CD14-positive monocyte (primary cell): ENCODE measurements around the gene ZBTB7C. TPM values are rescaled to one million over a fixed set of nuclear protein-coding genes. Genes with fewer than 3 reads are reported as not detected.

ENCODE experiments used
- DNase-seq, 3 donors: peaks; one replicate each; pipeline ENCODE4 v3.0.0-alpha.2; 2011 to 2022
- H2AFZ ChIP-seq: 2 replicates; pipeline ENCODE4 v1.6.0; 2012; ENCODE audit warnings: mild to moderate bottlenecking, low read depth, low read length, inconsistent platforms; ENCODE audit not compliant: insufficient read depth, poor library complexity, severe bottlenecking
- H3K27ac ChIP-seq, 2 donors: 1 replicate in 1 of 2; 2 replicates in 1 of 2; pipeline ENCODE4 v1.5.1; 2012 to 2013; ENCODE audit warnings: low read length in 2 of 2, control low read depth in 1 of 2, inconsistent platforms in 1 of 2, low read depth in 1 of 2, mild to moderate bottlenecking in 1 of 2
- H3K27me3 ChIP-seq, 2 donors: one replicate each; pipeline versions ENCODE4 v1.6.0 to v1.6.1; 2011 to 2013; ENCODE audit warnings: low read length in 2 of 2; ENCODE audit not compliant: control insufficient read depth in 2 of 2, insufficient read depth in 2 of 2
- H3K36me3 ChIP-seq, 2 donors: replicated peaks in 1 of 2; 1 replicate in 1 of 2; 2 replicates in 1 of 2; pipeline versions ENCODE4 v1.5.1 to v1.6.1; 2012 to 2013; ENCODE audit warnings: low read length in 2 of 2, control low read depth in 1 of 2, inconsistent platforms in 1 of 2, mild to moderate bottlenecking in 1 of 2; ENCODE audit not compliant: insufficient read depth in 2 of 2, control insufficient read depth in 1 of 2
- H3K4me1 ChIP-seq, 2 donors: 1 replicate in 1 of 2; 2 replicates in 1 of 2; pipeline versions ENCODE4 v1.5.1 to v1.6.1; 2012 to 2013; ENCODE audit warnings: low read length in 2 of 2, control low read depth in 1 of 2, inconsistent platforms in 1 of 2, mild to moderate bottlenecking in 1 of 2, moderate library complexity in 1 of 2; ENCODE audit not compliant: insufficient read depth in 2 of 2, control insufficient read depth in 1 of 2
- H3K4me2 ChIP-seq: replicated peaks from 2 replicates; pipeline ENCODE3; 2012; ENCODE audit warnings: low read length, moderate library complexity, mild to moderate bottlenecking; ENCODE audit not compliant: poor library complexity, severe bottlenecking; ENCODE audit errors: extremely low read depth
- H3K4me3 ChIP-seq, 3 experiments: fragments of 200-600 bp in 1 of 3; sonication (generic) in 1 of 3; replicated peaks in 1 of 3; 1 replicate in 2 of 3; 2 replicates in 1 of 3; pipeline ENCODE4 v1.5.1; 2011 to 2013; ENCODE audit warnings: low read length in 3 of 3, mild to moderate bottlenecking in 3 of 3, control low read depth in 2 of 3, low read depth in 2 of 3, inconsistent platforms in 1 of 3, moderate library complexity in 1 of 3
- H3K79me2 ChIP-seq: 2 replicates; pipeline ENCODE4 v1.6.0; 2012; ENCODE audit warnings: mild to moderate bottlenecking, control low read depth, inconsistent platforms, low read length, moderate library complexity; ENCODE audit not compliant: insufficient read depth
- H3K9ac ChIP-seq: 2 replicates; pipeline ENCODE4 v1.6.0; 2017; ENCODE audit warnings: low read length, mild to moderate bottlenecking; ENCODE audit not compliant: insufficient read depth, poor library complexity, severe bottlenecking
- H3K9me3 ChIP-seq, 2 donors: replicated peaks in 1 of 2; 1 replicate in 1 of 2; 2 replicates in 1 of 2; pipeline versions ENCODE4 v1.5.1 to v1.6.1; 2012 to 2013; ENCODE audit warnings: low read length in 2 of 2, control low read depth in 1 of 2; ENCODE audit not compliant: control insufficient read depth in 1 of 2, insufficient read depth in 1 of 2
- H4K20me1 ChIP-seq: 2 replicates; pipeline ENCODE4 v1.6.0; 2012; ENCODE audit warnings: mild to moderate bottlenecking, low read length, control low read depth, moderate library complexity; ENCODE audit not compliant: insufficient read depth
- H3K27ac Mint-ChIP-seq, 7 donors: one replicate each; pipeline ENCODE4 v1.8.0; 2020; ENCODE audit warnings: mild to moderate bottlenecking in 7 of 7, mixed read lengths in 7 of 7, moderate library complexity in 6 of 7, inconsistent platforms in 2 of 7
- H3K27me3 Mint-ChIP-seq, 3 donors: one replicate each; pipeline ENCODE4 v1.8.0; 2021 to 2022; ENCODE audit warnings: low read depth in 3 of 3, mild to moderate bottlenecking in 3 of 3, mixed read lengths in 3 of 3, moderate library complexity in 3 of 3, inconsistent platforms in 1 of 3
- H3K36me3 Mint-ChIP-seq, 2 donors: one replicate each; pipeline ENCODE4 v1.8.0; 2020; ENCODE audit warnings: mixed read lengths in 2 of 2, inconsistent platforms in 1 of 2, mild to moderate bottlenecking in 1 of 2
- H3K4me1 Mint-ChIP-seq: one replicate; pipeline ENCODE4 v1.8.0; 2020; ENCODE audit warnings: mild to moderate bottlenecking, mixed read lengths
- H3K4me3 Mint-ChIP-seq, 2 donors: one replicate each; pipeline ENCODE4 v1.8.0; 2020; ENCODE audit warnings: mild to moderate bottlenecking in 2 of 2, mixed read lengths in 2 of 2, moderate library complexity in 1 of 2
- H3K9me3 Mint-ChIP-seq, 7 donors: one replicate each; pipeline ENCODE4 v1.8.0; 2020 to 2022; ENCODE audit warnings: mixed read lengths in 7 of 7, mild to moderate bottlenecking in 6 of 7, moderate library complexity in 6 of 7, inconsistent platforms in 2 of 7
- CTCF ChIP-seq: fragments of 200-600 bp; IDR thresholded peaks from one replicate; pipeline ENCODE4 v1.8.0; 2022; ENCODE audit warnings: antibody characterized with exemption, mild to moderate bottlenecking
- WGBS: methylation state at CpG from one replicate; pipeline ENCODE4 v1.1.5; 2013; ENCODE audit warnings: missing lambda C conversion rate; ENCODE audit not compliant: insufficient coverage; 5-methylcytosine and 5-hydroxymethylcytosine counted together
- intact Hi-C, 2 donors: fragments of 100-400 bp; cut with micrococcal nuclease; formaldehyde crosslinking; loops; one replicate each; pipeline versions ENCODE4 v1.15.0 to v1.15.1; 2023
- polyA plus RNA-seq, 3 donors: library from polyadenylated mRNA; depleted of rRNA in 1 of 3; unstranded in 2 of 3; stranded (reverse) in 1 of 3; fragments of 300-500 nt in 2 of 3; fragments of >200 nt in 1 of 3; fragmentation: Illumina TruSeq in 2 of 3; gene quantifications; 1 replicate in 2 of 3; 2 replicates in 1 of 3; pipeline ENCODE4 v1.2.3, GENCODE V29; 2012 to 2021

The ZBTB7C gene
- polyA plus RNA-seq, 3 donors = 0.03 to 0.09 TPM; not detected in 1

DNA sequence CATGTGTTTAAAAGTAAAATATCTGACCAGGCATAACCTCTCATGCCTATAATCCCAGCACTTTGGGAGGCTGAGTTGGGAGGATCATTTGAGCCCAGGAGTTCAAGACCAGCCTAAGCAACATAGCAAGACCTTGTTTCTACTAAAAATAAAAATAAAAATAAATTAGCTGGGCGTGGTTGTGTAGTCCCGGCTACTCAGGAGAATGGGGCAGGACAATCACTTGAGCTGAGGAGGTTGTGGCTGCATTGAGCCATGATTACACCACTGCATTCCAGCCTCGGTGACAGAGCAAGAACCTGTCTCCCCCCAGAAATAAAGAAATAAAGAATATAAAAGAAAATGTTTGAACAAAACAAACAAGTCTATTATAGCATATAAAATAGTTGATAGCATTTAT lies 158.3 kb downstream of the ZBTB7C start:
- H4K20me1 ChIP-seq = no peaks in the 10 kb centered on the region
- no CpG with 5 or more reads among the region's 3 CpGs for WGBS
- H3K27me3 ChIP-seq = peaks cover 0 to 6% of the 10 kb centered on the region in 2 donors
- no peaks in the 10 kb centered on the region for H3K36me3 ChIP-seq
- DNase-seq = no peak
- Mint-ChIP-seq H3K4me3 (no peak overlapping the region), H3K27ac (no peak overlapping the region), H3K27me3 (peaks cover 4 to 14% (median 13%) of the 10 kb centered on the region in 3 donors), H3K9me3 (peaks cover 0 to 8% (median 1%) of the 10 kb centered on the region in 7 donors), H3K36me3 (no peaks in the 10 kb centered on the region), H3K4me1 (no peaks in the 10 kb centered on the region)
- no peak overlapping the region for H3K4me2 ChIP-seq
- H3K27ac ChIP-seq = no peak overlapping the region
- no peaks in the 10 kb centered on the region for H3K9me3 ChIP-seq
- H3K9ac ChIP-seq = no peak overlapping the region
- intact Hi-C loops = no loop called here
- H2AFZ ChIP-seq = no peak overlapping the region
- no peaks in the 10 kb centered on the region for H3K4me1 ChIP-seq
- no peak overlapping the region for H3K4me3 ChIP-seq
- H3K79me2 ChIP-seq = no peaks in the 10 kb centered on the region
- no peak for TF ChIP-seq CTCF

DNA sequence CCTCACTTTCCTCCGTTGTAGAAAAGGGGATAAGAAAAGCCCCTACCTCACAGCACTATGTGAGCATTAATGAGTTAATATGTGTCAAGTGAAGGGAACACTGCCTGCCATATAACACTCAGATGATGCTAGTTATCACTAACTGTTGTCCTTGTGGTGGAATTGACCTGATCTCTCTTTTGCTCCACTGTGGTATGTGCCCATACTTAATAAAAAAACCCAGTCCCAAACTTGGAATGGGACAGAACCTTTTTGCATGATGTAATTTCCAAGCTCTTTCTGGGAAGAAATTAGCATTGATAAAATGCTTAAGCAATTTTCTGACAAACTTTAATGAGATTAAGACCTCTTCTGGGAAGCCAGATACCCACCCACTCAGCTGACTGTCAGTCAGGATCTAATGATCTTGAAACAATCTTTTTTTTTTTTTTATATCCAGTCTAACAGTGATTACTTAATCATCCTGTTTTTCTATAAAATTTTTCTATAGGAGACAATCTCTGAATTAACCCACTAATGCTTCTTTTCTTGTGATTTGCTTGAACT lies 158.7 kb downstream of the ZBTB7C start:
- no peaks in the 10 kb centered on the region for H4K20me1 ChIP-seq
- Mint-ChIP-seq H3K4me1 (no peaks in the 10 kb centered on the region), H3K27ac (no peak overlapping the region), H3K27me3 (peaks cover 4 to 13% (median 12%) of the 10 kb centered on the region in 3 donors), H3K4me3 (no peak overlapping the region), H3K9me3 (peaks cover 0 to 8% (median 1%) of the 10 kb centered on the region in 7 donors), H3K36me3 (no peaks in the 10 kb centered on the region)
- no peak overlapping the region for H2AFZ ChIP-seq
- no peak for TF ChIP-seq CTCF
- H3K79me2 ChIP-seq = no peaks in the 10 kb centered on the region
- no peak overlapping the region for H3K9ac ChIP-seq
- intact Hi-C loops = no loop called here
- no peaks in the 10 kb centered on the region for H3K9me3 ChIP-seq
- H3K36me3 ChIP-seq = no peaks in the 10 kb centered on the region
- H3K4me1 ChIP-seq = no peaks in the 10 kb centered on the region
- H3K27me3 ChIP-seq = peaks cover 0 to 6% of the 10 kb centered on the region in 2 donors
- DNase-seq = no peak
- no CpG with 5 or more reads among the region's 1 CpG for WGBS
- no peak overlapping the region for H3K4me3 ChIP-seq
- no peak overlapping the region for H3K27ac ChIP-seq
- no peak overlapping the region for H3K4me2 ChIP-seq
